DND-41 (cell line): ENCODE measurements around the gene ADK.

Experiments
- ATAC-seq: fragments of 200-7000 bp; cut with Tn5 transposase; 3 replicates; pipeline ENCODE4 v1.9.1; 2021; ENCODE audit warnings: low read depth; ENCODE audit not compliant: insufficient read depth
- DNase-seq: peaks from one replicate; pipeline ENCODE4 v3.0.0-alpha.2; 2020
- H2AFZ ChIP-seq: 2 replicates; pipeline ENCODE4 v1.6.0; 2012; ENCODE audit warnings: low read depth, low read length
- H3K27ac ChIP-seq: 2 replicates; pipeline ENCODE4 v1.5.1; 2012; ENCODE audit warnings: low read length, inconsistent platforms
- H3K27me3 ChIP-seq: fragments of 200-600 bp; sonication (generic); 2 replicates; pipeline ENCODE4 v1.6.0; 2012; ENCODE audit warnings: low read length, mild to moderate bottlenecking, inconsistent platforms; ENCODE audit not compliant: insufficient read depth, poor library complexity
- H3K36me3 ChIP-seq: 2 replicates; pipeline ENCODE4 v1.5.1; 2012; ENCODE audit warnings: low read length, inconsistent platforms; ENCODE audit not compliant: insufficient read depth
- H3K4me1 ChIP-seq: 2 replicates; pipeline ENCODE4 v1.5.1; 2012; ENCODE audit warnings: mild to moderate bottlenecking, low read length; ENCODE audit not compliant: insufficient read depth
- H3K4me2 ChIP-seq: 2 replicates; pipeline ENCODE4 v1.6.0; 2012; ENCODE audit warnings: mild to moderate bottlenecking, moderate library complexity, low read length, inconsistent platforms; ENCODE audit not compliant: insufficient read depth
- H3K4me3 ChIP-seq, 2 experiments: fragments of 200-600 bp in 1 of 2; shearing (Covaris generic) in 1 of 2; 2 replicates each; pipeline ENCODE4 v1.5.1; 2012 to 2016; ENCODE audit warnings: inconsistent platforms in 2 of 2, low read length in 2 of 2, mild to moderate bottlenecking in 2 of 2, low read depth in 1 of 2, moderate library complexity in 1 of 2
- H3K79me2 ChIP-seq: 2 replicates; pipeline ENCODE4 v1.6.0; 2012; ENCODE audit warnings: low read length, inconsistent platforms; ENCODE audit not compliant: insufficient read depth
- H3K9ac ChIP-seq: 2 replicates; pipeline ENCODE4 v1.6.0; 2012; ENCODE audit warnings: low read depth, mild to moderate bottlenecking, inconsistent platforms, low read length, moderate library complexity
- H3K9me3 ChIP-seq: 2 replicates; pipeline ENCODE4 v1.5.1; 2012; ENCODE audit warnings: low read length, moderate library complexity, mild to moderate bottlenecking, inconsistent platforms; ENCODE audit not compliant: insufficient read depth, severe bottlenecking
- H4K20me1 ChIP-seq: 2 replicates; pipeline ENCODE4 v1.6.0; 2012; ENCODE audit warnings: low read length; ENCODE audit not compliant: insufficient read depth
- CTCF ChIP-seq: IDR thresholded peaks from 2 replicates; pipeline ENCODE4 v1.5.1; 2012; ENCODE audit warnings: borderline replicate concordance, low read length, moderate library complexity, mild to moderate bottlenecking; ENCODE audit not compliant: poor library complexity, severe bottlenecking; ENCODE audit errors: extremely low read depth
- EZH2 ChIP-seq: IDR thresholded peaks from 3 replicates; pipeline ENCODE4 v1.6.1; 2012; ENCODE audit warnings: borderline replicate concordance, low read depth, mild to moderate bottlenecking, moderate library complexity, low read length, inconsistent platforms; ENCODE audit not compliant: severe bottlenecking

The ADK gene

GRCh38 chr10:74436523-74437170 lies 285.6 kb downstream of the ADK start:
- H3K9me3 ChIP-seq: no peaks in the 10 kb centered on the region
- H4K20me1 ChIP-seq: no peaks in the 10 kb centered on the region
- H3K27me3 ChIP-seq: no peaks in the 10 kb centered on the region
- H3K9ac ChIP-seq: no peak overlapping the region
- DNase-seq (no peak), ATAC-seq (no peak)
- no peak overlapping the region for H2AFZ ChIP-seq
- H3K27ac ChIP-seq: no peak overlapping the region
- H3K4me2 ChIP-seq: no peak overlapping the region
- no peaks in the 10 kb centered on the region for H3K36me3 ChIP-seq
- H3K4me3 ChIP-seq: no peak overlapping the region
- no peaks in the 10 kb centered on the region for H3K79me2 ChIP-seq
- TF ChIP-seq EZH2 (no peak), CTCF (no peak)
- peaks cover 18% of the 10 kb centered on the region for H3K4me1 ChIP-seq

DNA sequence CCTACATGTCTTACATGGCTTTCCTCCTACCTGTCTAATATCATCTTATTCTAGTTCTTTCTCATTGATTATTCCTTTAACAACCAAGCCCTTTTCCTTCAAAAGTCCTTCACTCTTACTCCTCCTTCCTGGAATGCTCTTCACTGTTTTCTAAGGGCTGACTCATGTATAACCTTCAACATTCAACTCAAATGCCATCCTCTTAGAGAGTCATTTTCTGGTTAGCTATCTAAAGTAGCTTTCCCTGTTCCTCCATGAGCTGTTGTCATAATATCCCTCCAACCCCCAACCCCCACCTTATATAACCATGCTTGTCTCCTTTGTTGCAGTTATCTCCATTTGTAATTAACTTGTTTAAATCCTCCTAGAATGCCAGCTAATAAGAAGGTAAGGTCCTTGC lies 286.8 kb downstream of the ADK start:
- Histone ChIP-seq H3K36me3 (no peaks in the 10 kb centered on the region), H3K79me2 (no peaks in the 10 kb centered on the region), H3K9me3 (no peaks in the 10 kb centered on the region), H2AFZ (no peak overlapping the region), H3K4me1 (peaks cover 16% of the 10 kb centered on the region), H3K27me3 (no peaks in the 10 kb centered on the region), H3K9ac (no peak overlapping the region), H3K4me3 (no peak overlapping the region), H3K27ac (no peak overlapping the region), H3K4me2 (no peak overlapping the region), H4K20me1 (no peaks in the 10 kb centered on the region)
- DNase-seq (no peak), ATAC-seq (no peak)
- TF ChIP-seq CTCF (no peak), EZH2 (no peak)

DNA sequence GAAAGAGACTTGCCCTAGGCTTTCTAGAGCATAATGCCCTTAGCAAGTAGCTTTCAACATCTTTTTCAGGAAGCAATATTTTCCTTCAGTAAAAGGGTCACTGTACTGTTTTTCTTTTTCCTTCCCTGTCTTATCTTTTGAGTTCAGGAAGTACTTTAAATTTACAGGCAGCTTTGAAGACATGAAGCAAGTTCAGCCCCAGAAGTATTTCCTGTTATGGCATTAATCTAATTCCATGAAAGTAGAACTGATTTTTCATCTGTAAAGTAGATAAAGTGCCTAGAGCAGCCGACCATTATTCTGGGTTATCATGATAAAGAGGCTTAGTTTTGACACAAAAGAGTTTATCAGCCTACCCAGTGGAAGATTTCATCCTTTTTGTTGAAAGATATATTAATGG lies 288.2 kb downstream of the ADK start:
- no peaks in the 10 kb centered on the region for H3K79me2 ChIP-seq

More for the DNA sequence above, 288.2 kb downstream of the ADK start:
- Histone ChIP-seq H3K9me3 (no peaks in the 10 kb centered on the region), H3K4me1 (peaks cover 10% of the 10 kb centered on the region), H3K27ac (peak overlapping the region; percentile 27; the same call in 1 of the 2 replicates), H2AFZ (no peak overlapping the region), H4K20me1 (no peaks in the 10 kb centered on the region), H3K36me3 (no peaks in the 10 kb centered on the region), H3K27me3 (no peaks in the 10 kb centered on the region), H3K4me2 (no peak overlapping the region), H3K9ac (no peak overlapping the region), H3K4me3 (no peak overlapping the region)
- TF ChIP-seq CTCF: no peak
- TF ChIP-seq EZH2: no peak
- DNase-seq (no peak), ATAC-seq (peak; percentile 45; the same call in 2 of the 3 replicates)
